Left lung (tissue), 10 donors: ENCODE data around the gene TNS2. TPM values are rescaled to one million over a fixed set of nuclear protein-coding genes. Genes with fewer than 3 reads are reported as not detected.

Source experiments
- ATAC-seq: fragments of 200-7000 bp; cut with Tn5 transposase; one replicate; pipeline ENCODE4 v1.9.1; 2020; ENCODE audit warnings: moderate library complexity
- DNase-seq, 4 donors: peaks; one replicate each; pipeline ENCODE4 v3.0.0-alpha.2; 2013 to 2020
- H3K27ac ChIP-seq, 2 donors: fragments of 200-600 bp; sonication (generic) in 1 of 2; one replicate each; pipeline versions ENCODE4 v1.5.0 to v1.8.0; 2020 to 2021
- H3K27me3 ChIP-seq, 2 donors: fragments of 200-600 bp; sonication (generic) in 1 of 2; one replicate each; pipeline versions ENCODE4 v1.5.0 to v1.8.0; 2020 to 2021
- H3K36me3 ChIP-seq, 2 donors: fragments of 200-600 bp; sonication (generic) in 1 of 2; one replicate each; pipeline versions ENCODE4 v1.5.0 to v1.8.0; 2020 to 2021
- H3K4me1 ChIP-seq, 2 donors: fragments of 200-600 bp; one replicate each; pipeline ENCODE4 v1.8.0; 2021
- H3K4me3 ChIP-seq, 2 donors: fragments of 200-600 bp; sonication (generic) in 1 of 2; one replicate each; pipeline versions ENCODE4 v1.5.0 to v1.8.0; 2020 to 2021; ENCODE audit warnings: mild to moderate bottlenecking in 1 of 2
- H3K9me3 ChIP-seq, 2 donors: fragments of 200-600 bp; sonication (generic) in 1 of 2; one replicate each; pipeline versions ENCODE4 v1.5.0 to v1.8.0; 2020 to 2021
- CTCF ChIP-seq, 2 donors: fragments of 200-600 bp; sonication (generic) in 1 of 2; IDR thresholded peaks; one replicate each; pipeline versions ENCODE4 v1.5.0 to v1.8.0; 2021; ENCODE audit warnings: antibody characterized with exemption in 2 of 2
- intact Hi-C, 2 donors: fragments of 100-400 bp; cut with DNase I; formaldehyde crosslinking; loops; one replicate each; pipeline versions ENCODE4 v1.11.2 to v1.14.2; 2022
- polyA plus RNA-seq, 6 donors: library from polyadenylated mRNA; unstranded; fragments of 120-200 nt; gene quantifications; one replicate each; pipeline ENCODE4 v1.2.1, GENCODE V29; 2013; ENCODE audit not compliant: insufficient read length in 6 of 6
- total RNA-seq, 2 donors: library from RNA; stranded (reverse); fragmentation: NEBNext Ultra II Directional; extraction: Animal tissue kit (Norgen Biotek cat#: 25700); gene quantifications; one replicate each; pipeline ENCODE4 v1.2.1, GENCODE V29; 2021
- donor health status: DM: no; HTN: yes; CAD: no.
- donor health status: DM: no; HTN: no; CAD: no.

TNS2 gene
- total and polyA plus RNA-seq, 8 donors: 101 to 164 (median 117) TPM

- intact Hi-C loops: no loop called here
- DNase-seq (no peak), ATAC-seq (no peak)
- Histone ChIP-seq H3K4me3 (no peak overlapping the region), H3K36me3 (peaks cover 0 to 100% of the 10 kb centered on the region in 2 donors), H3K27me3 (no peaks in the 10 kb centered on the region), H3K9me3 (no peaks in the 10 kb centered on the region), H3K4me1 (peaks cover 0 to 32% of the 10 kb centered on the region in 2 donors), H3K27ac (peak overlapping the region in 1 of 2 donors; percentile 38)
- TF ChIP-seq CTCF (IDR thresholded peaks at IDR 0.05): no peak
These were observed 15.4 kb upstream of the TNS2 start for GRCh38 chr12:53034459-53034858.

DNA sequence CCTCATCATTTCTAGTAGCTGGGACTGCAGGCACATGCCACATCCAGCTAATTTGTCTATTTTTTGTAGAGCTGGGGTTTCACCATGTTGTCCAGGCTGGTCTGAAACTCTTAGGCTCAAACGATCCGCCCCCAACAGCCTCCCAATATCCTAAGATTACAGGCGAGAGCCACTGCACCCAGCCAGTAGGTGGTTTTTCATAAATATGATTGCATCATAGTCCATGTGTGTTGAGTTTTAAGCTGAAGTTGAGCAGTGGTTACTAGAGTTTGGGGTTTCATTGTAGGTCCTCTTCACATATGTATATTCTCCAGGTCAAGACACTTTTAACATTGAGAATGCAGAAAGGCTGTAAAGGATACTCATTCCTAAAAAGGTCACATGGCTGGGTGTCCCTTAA is 13.1 kb upstream of the TNS2 start:
- intact Hi-C loops: no loop called here
- Histone ChIP-seq H3K9me3 (no peaks in the 10 kb centered on the region), H3K27ac (no peak overlapping the region), H3K4me3 (no peak overlapping the region), H3K36me3 (peaks cover 0 to 97% of the 10 kb centered on the region in 2 donors), H3K27me3 (no peaks in the 10 kb centered on the region), H3K4me1 (peaks cover 0 to 37% of the 10 kb centered on the region in 2 donors)
- ATAC-seq (no peak), DNase-seq (no peak)
- TF ChIP-seq CTCF (IDR thresholded peaks at IDR 0.05): no peak

GRCh38 chr12:53039851-53040250 is 10.0 kb upstream of the TNS2 start:
- Histone ChIP-seq H3K4me3 (no peak overlapping the region), H3K9me3 (no peaks in the 10 kb centered on the region), H3K4me1 (peaks cover 7 to 32% of the 10 kb centered on the region in 2 donors), H3K27ac (no peak overlapping the region), H3K36me3 (peaks cover 0 to 66% of the 10 kb centered on the region in 2 donors), H3K27me3 (no peaks in the 10 kb centered on the region)
- ATAC-seq (no peak), DNase-seq (no peak)
- intact Hi-C loops: no loop called here
- no peak for TF ChIP-seq CTCF (IDR thresholded peaks at IDR 0.05)

GRCh38 chr12:53042607-53043454 is 7.0 kb upstream of the TNS2 start:
- ATAC-seq (no peak), DNase-seq (no peak)
- H3K27ac ChIP-seq: no peak overlapping the region
- TF ChIP-seq CTCF (IDR thresholded peaks at IDR 0.05): no peak
- peaks cover 0 to 37% of the 10 kb centered on the region in 2 donors for H3K36me3 ChIP-seq
- intact Hi-C loops: no loop called here
- H3K27me3 ChIP-seq: peaks cover 0 to 10% of the 10 kb centered on the region in 2 donors
- H3K4me3 ChIP-seq: no peak overlapping the region
- no peaks in the 10 kb centered on the region for H3K9me3 ChIP-seq
- peaks cover 13 to 48% of the 10 kb centered on the region in 2 donors for H3K4me1 ChIP-seq

- Histone ChIP-seq H3K9me3 (no peaks in the 10 kb centered on the region), H3K27me3 (peaks cover 0 to 10% of the 10 kb centered on the region in 2 donors), H3K27ac (no peak overlapping the region), H3K36me3 (peaks cover 0 to 24% of the 10 kb centered on the region in 2 donors), H3K4me3 (no peak overlapping the region), H3K4me1 (peaks cover 26 to 48% of the 10 kb centered on the region in 2 donors)
- no peak for TF ChIP-seq CTCF (IDR thresholded peaks at IDR 0.05)
- ATAC-seq (no peak), DNase-seq (no peak)
- intact Hi-C loops: no loop called here
These were observed 5.7 kb upstream of the TNS2 start for GRCh38 chr12:53044052-53044581.
